GM18505 (cell line): Measurements from ENCODE around the gene ASTN1.

Experiments
- ATAC-seq: cut with Tn5 transposase; IDR thresholded peaks from one replicate; pipeline ENCODE4 v1.9.1; 2021; ENCODE audit not compliant: unreplicated experiment
- POLR2A ChIP-seq: IDR thresholded peaks from 4 replicates; pipeline ENCODE4 v1.6.1; 2011; ENCODE audit warnings: borderline replicate concordance; ENCODE audit not compliant: insufficient read depth, insufficient read length; ENCODE audit errors: extremely low read depth

Gene ASTN1

GRCh38 chr1:177067752-177068410 lies 96.6 kb downstream of the ASTN1 start:
- no peak for ATAC-seq
- no peak for TF ChIP-seq POLR2A

GRCh38 chr1:177065430-177065829 lies 99.1 kb downstream of the ASTN1 start:
- ATAC-seq = no peak
- TF ChIP-seq POLR2A = no peak

- TF ChIP-seq POLR2A = no peak
- ATAC-seq = no peak
Observed at GRCh38 chr1:177063648-177064047, 100.9 kb downstream of the ASTN1 start.

- no peak for ATAC-seq
- no peak for TF ChIP-seq POLR2A
Observed at GRCh38 chr1:177054542-177054941, 110.0 kb downstream of the ASTN1 start.

GRCh38 chr1:177053648-177054047 lies 110.9 kb downstream of the ASTN1 start:
- no peak for TF ChIP-seq POLR2A
- no peak for ATAC-seq

- ATAC-seq = no peak
- no peak for TF ChIP-seq POLR2A
Observed at GRCh38 chr1:177048314-177049069, 116.0 kb downstream of the ASTN1 start.

GRCh38 chr1:177045151-177045550 lies 119.4 kb downstream of the ASTN1 start:
- no peak for TF ChIP-seq POLR2A
- no peak for ATAC-seq

GRCh38 chr1:177044390-177044789 lies 120.1 kb downstream of the ASTN1 start:
- TF ChIP-seq POLR2A = no peak
- ATAC-seq = no peak

DNA sequence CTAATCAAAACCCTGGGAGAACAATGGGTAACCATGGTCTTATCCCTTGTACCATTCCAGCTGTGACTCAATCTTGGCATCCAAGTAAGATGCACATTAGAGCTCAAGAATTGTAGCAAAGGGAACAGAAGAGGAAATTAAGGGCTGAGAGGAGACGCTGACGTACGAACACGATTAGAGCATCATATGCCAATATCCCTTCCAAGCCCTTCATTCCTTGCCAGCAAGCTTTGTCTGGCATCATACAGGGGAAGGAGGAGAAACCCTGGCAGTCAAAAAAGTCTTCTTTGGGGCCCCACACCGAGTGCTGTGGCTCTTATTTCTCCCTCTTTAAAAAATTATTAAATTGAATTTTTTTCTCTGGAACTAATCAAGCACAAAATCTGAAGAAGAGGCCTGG lies 120.9 kb downstream of the ASTN1 start:
- no peak for TF ChIP-seq POLR2A
- ATAC-seq = no peak

- no peak for TF ChIP-seq POLR2A
Observed at GRCh38 chr1:177035586-177035985, 128.9 kb downstream of the ASTN1 start.

DNA sequence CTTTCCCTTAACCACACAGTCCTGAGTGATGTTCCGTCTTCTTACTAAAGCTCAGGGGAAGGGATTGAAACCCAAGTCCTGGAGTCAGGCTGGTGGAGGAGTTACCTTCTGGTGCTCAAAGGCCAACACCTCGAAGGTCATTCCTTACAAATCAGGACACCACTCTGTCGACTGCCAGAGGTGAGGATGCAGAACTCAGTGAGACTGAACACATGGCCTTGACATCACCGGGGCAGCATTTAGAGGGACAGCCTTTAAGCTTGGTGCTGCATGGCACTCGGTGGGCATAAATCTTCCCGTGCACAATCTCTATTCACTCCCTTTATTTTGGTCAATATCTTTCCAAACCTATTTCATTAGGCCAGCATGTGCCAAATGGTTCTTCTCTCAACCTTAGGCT lies 130.9 kb downstream of the ASTN1 start:
- no peak for TF ChIP-seq POLR2A
- ATAC-seq = no peak

More at GRCh38 chr1:177035586-177035985, 128.9 kb downstream of the ASTN1 start:
- no peak for ATAC-seq

GRCh38 chr1:177032434-177032833 lies 132.1 kb downstream of the ASTN1 start:
- no peak for TF ChIP-seq POLR2A
- ATAC-seq = no peak

DNA sequence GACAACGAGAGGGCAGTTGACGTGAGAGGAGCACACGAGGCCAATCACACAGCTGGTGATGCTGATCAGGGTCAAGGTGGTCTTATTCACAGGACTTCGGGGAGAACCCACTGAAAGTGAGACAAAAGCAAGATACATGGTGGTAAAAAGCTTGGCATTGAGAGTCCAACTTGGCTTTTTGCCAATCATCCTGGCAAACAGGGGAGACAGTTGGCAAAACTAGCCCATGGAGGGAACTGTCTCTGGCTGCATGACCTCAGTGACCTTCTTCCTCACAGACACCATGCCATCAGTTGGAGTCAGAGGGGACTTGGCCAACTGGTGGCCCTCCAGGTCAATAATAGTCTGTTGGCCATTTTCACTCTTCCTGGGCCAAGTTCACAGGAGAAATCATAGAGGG lies 139.9 kb downstream of the ASTN1 start:
- TF ChIP-seq POLR2A = no peak
- ATAC-seq = no peak

DNA sequence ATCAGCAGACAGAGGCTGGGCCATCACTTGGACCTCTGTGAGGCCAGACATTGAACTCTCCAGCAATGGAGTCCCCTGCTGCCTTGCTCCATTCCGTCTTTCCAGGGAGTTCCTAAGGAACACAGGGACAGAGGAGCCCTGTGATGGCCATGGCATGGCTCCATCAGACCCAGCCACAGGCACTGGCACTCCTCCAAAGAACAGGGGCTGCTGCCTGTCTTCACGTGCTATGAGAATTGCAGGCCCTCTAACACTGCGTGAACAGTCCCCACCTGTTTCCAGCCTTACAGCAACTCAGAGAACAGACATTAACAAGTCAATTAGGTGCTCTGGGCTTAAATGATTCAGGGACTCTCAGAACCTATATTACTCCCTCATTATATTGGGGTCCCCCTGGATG lies 140.8 kb downstream of the ASTN1 start:
- no peak for ATAC-seq
- TF ChIP-seq POLR2A = no peak
